Measurements from ENCODE around the gene EFEMP1.

The EFEMP1 gene

GRCh38 chr2:55931281-55931680, 7.7 kb upstream of the EFEMP1 start:
- DNase-seq = no peak

GRCh38 chr2:55929476-55929875, 5.9 kb upstream of the EFEMP1 start:
- DNase-seq = no peak

- DNase-seq = no peak
These were observed 3.4 kb upstream of the EFEMP1 start for GRCh38 chr2:55926974-55927373.

GRCh38 chr2:55926246-55926645, 2.7 kb upstream of the EFEMP1 start:
- no peak for DNase-seq

GRCh38 chr2:55923982-55924321, 370 bp upstream of the EFEMP1 start:
- DNase-seq = no peak

GRCh38 chr2:55922291-55922907, 1.2 kb downstream of the EFEMP1 start:
- no peak for DNase-seq

- no peak for DNase-seq
These were observed 4.0 kb downstream of the EFEMP1 start for GRCh38 chr2:55919574-55919973.

- DNase-seq = no peak
These were observed 4.7 kb downstream of the EFEMP1 start for GRCh38 chr2:55918856-55919255.

GRCh38 chr2:55917713-55918390, 5.7 kb downstream of the EFEMP1 start:
- DNase-seq = no peak

GRCh38 chr2:55917117-55917516, 6.5 kb downstream of the EFEMP1 start:
- DNase-seq = no peak

- DNase-seq = no peak
These were observed 7.0 kb downstream of the EFEMP1 start for GRCh38 chr2:55916473-55917049.

- no peak for DNase-seq
These were observed 8.8 kb downstream of the EFEMP1 start for GRCh38 chr2:55914786-55915185.

GRCh38 chr2:55912926-55913325, 10.7 kb downstream of the EFEMP1 start:
- no peak for DNase-seq

GRCh38 chr2:55910077-55910476, 13.5 kb downstream of the EFEMP1 start:
- no peak for DNase-seq

GRCh38 chr2:55907686-55908085, 15.9 kb downstream of the EFEMP1 start:
- DNase-seq = no peak

GRCh38 chr2:55906993-55907392, 16.6 kb downstream of the EFEMP1 start:
- no peak for DNase-seq

- no peak for DNase-seq
These were observed 19.9 kb downstream of the EFEMP1 start for GRCh38 chr2:55903727-55904126.

GRCh38 chr2:55902971-55903370, 20.6 kb downstream of the EFEMP1 start:
- no peak for DNase-seq

GRCh38 chr2:55902429-55902828, 21.2 kb downstream of the EFEMP1 start:
- no peak for DNase-seq

- DNase-seq = no peak
These were observed 21.6 kb downstream of the EFEMP1 start for GRCh38 chr2:55901941-55902340.

GRCh38 chr2:55901322-55901721, 22.3 kb downstream of the EFEMP1 start:
- DNase-seq = no peak

- no peak for DNase-seq
These were observed 23.7 kb downstream of the EFEMP1 start for GRCh38 chr2:55899881-55900280.

- DNase-seq = no peak
These were observed 25.1 kb downstream of the EFEMP1 start for GRCh38 chr2:55898386-55899040.

- no peak for DNase-seq
These were observed 26.9 kb downstream of the EFEMP1 start for GRCh38 chr2:55896633-55897032.
